Ishikawa (cell line): ENCODE results near the gene PRSS48.

Experiments used
- CREB1 ChIP-seq: IDR thresholded peaks from 2 replicates; pipeline ENCODE4 v1.6.1; 2012; ENCODE audit warnings: low read depth
- EP300 ChIP-seq: IDR thresholded peaks from 2 replicates; pipeline ENCODE4 v1.6.1; 2012; ENCODE audit warnings: borderline replicate concordance
- RAD21 ChIP-seq: IDR thresholded peaks from 2 replicates; pipeline ENCODE4 v1.6.1; 2012; ENCODE audit warnings: low read depth
- TAF1 ChIP-seq: IDR thresholded peaks from 2 replicates; pipeline ENCODE4 v1.6.1; 2012; ENCODE audit warnings: low read depth, mild to moderate bottlenecking
- TEAD4 ChIP-seq: IDR thresholded peaks from 2 replicates; pipeline ENCODE4 v1.6.1; 2012
- ZBTB7A ChIP-seq: IDR thresholded peaks from 2 replicates; pipeline ENCODE4 v1.6.1; 2012; ENCODE audit warnings: low read depth
- TF ChIP-seq, protein P1 (sequence below): IDR thresholded peaks from 2 replicates; pipeline ENCODE4 v1.6.1; 2012

- TF ChIP-seq TAF1 (no peak), TEAD4 (no peak), EP300 (no peak), ZBTB7A (no peak), RAD21 (no peak), CREB1 (no peak)
- TF ChIP-seq, protein P1, sequence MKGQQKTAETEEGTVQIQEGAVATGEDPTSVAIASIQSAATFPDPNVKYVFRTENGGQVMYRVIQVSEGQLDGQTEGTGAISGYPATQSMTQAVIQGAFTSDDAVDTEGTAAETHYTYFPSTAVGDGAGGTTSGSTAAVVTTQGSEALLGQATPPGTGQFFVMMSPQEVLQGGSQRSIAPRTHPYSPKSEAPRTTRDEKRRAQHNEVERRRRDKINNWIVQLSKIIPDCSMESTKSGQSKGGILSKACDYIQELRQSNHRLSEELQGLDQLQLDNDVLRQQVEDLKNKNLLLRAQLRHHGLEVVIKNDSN = no peak
Measured at GRCh38 chr4:151314010-151314355, 37.0 kb downstream of the PRSS48 start.
